NCI-H82 treated with DMSO at 0.1 percent for 48 hours (cell line): ENCODE data around the gene ZBTB7C.

ENCODE experiments used
- DNase-seq: peaks from one replicate; lab custom pipeline; 2025; ENCODE audit not compliant: unreplicated experiment; lab: John Stamatoyannopoulos, UW

ZBTB7C gene

DNA sequence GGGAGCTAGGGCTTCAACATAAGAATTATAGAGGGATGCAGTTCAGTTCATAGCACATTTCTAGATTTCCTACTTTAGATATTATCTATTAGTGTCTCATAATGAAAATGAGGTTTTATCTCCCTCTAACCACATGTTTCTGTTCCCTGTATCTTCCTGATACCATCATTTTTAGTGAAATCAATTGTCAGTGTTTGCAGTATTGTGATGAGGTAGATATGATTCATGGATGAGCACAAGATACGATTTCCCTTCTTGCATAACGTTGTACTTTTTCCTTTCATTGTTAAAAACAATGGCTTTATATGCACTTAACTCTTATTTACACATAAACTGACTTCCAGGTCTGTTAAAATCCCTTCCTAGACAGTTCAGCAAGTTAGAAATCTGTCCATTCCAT lies 211.4 kb downstream of the ZBTB7C start:
- no peak for DNase-seq

DNA sequence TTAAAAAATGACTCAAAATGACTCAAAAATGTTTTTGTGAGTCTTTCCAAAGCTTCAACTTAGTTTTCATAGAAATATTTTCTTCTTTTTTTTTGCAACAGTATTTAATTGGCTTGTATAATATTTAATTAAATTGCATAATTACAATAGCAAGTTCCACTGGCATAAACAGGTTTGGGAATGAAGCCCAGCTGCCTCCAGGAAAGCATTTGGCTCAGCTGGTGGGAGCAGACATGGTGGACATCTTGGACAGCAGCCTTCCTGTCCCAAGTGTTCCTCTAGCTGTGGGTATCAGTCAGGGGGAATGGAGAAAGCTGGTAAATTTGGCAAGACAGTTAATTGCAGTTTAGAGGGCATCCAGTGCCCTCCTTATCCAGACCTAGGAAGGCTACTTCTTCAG lies 213.4 kb downstream of the ZBTB7C start:
- DNase-seq = no peak

GRCh38 chr18:48194591-48195181 lies 214.5 kb downstream of the ZBTB7C start:
- DNase-seq = no peak

DNA sequence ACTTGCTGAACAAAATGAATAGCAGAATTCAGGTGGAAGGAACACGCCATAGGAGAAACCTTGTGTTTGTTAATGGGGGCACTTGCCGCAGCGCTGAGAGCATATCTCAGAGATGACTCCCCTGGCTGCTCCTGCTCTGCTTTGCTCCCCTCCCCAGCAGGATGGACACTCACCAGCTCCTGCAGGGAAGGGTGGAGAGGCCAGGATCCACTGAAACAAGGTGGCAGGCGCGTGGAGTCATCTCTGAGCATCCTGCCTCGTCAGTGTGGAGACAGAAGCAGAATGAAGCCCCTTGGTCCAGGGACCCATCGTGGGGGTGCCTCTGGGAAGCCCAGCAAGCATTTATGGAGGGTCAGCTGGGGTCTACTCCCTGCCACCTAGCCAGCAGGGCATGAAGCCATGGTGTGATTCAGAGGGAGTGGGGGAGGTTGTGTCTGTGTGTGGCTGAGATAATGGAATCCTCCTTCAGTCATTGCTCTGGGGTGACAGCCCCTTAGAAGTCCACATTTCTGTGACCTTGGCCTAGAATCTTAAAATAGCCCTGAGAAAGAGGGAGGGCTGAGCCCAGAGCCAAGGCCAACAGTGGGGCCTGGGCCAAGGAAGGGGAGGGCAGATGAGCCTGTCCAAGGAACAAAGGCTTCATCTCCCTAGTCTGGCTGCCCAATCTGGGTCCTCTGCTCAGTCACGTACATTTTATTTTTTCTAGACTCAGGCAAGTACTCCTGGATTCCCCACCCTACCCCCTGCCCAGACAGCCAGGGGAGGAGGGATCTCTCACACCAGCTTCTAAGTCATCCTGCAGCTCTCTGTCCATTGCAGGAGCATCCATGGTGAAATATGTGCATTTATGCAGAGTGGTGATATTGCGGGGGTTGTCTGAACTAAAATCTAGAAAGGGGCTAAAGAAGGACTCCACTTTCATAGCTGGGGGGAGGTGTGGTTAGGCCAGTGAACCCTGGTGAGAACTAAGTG lies 215.4 kb downstream of the ZBTB7C start:
- DNase-seq = no peak

DNA sequence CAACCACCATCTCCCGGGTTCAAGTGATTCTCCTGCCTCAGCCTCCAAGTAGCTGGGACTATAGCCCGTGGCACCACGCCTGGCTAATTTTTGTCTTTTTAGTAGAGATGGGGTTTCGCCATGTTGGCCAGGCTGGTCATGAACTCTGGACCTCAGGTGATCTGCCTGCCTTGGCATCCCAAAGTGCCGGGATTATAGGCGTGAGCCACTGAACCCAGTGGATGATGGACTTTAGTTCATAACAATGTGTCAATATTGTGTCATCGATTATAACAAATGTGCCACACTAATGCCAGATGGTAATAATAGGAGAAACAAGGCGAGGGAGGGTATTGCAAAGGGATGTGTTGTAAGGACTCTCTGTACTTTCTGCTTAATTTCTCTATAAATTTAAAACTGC lies 216.6 kb downstream of the ZBTB7C start:
- DNase-seq = no peak

- DNase-seq = no peak
These were observed 217.7 kb downstream of the ZBTB7C start for GRCh38 chr18:48191494-48191893.

DNA sequence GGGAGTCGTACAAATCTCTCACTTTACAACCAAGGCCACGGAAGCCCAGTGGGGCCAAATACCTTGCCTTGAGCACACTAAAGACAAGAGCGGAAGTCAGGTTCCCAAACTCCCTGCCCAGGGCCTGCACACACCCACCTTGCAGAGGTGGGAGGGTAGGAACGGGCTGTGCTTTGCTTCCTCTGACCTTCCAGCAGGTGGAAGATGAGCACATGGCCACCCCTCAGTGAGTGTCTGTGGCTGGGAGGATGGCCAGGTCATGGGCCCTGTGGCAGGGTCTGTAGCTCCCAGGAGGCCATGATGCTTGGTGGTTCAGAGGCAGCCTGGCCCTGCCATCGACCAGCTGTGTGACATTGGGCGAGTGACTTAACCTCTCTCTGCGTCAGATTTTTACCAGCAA lies 218.2 kb downstream of the ZBTB7C start:
- DNase-seq = no peak

DNA sequence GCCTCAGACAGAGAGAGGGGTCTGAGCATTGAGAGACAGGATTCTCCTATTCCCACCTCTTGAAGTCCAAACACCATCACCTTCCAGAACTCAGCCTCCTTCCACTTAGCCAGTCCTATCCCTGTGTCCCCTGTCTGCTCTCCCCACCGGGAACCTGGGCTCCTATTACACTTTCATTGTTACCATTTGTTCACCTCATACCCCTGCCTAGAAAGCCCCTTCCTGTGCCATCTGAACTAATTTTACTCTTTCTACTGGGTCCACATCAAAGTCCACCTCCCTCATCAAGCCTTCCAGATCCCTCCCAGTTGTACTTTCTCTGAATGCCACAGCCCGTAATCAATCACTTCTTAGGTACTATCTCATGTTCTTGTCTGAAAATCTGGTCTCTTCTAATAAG lies 220.6 kb downstream of the ZBTB7C start:
- no peak for DNase-seq

DNA sequence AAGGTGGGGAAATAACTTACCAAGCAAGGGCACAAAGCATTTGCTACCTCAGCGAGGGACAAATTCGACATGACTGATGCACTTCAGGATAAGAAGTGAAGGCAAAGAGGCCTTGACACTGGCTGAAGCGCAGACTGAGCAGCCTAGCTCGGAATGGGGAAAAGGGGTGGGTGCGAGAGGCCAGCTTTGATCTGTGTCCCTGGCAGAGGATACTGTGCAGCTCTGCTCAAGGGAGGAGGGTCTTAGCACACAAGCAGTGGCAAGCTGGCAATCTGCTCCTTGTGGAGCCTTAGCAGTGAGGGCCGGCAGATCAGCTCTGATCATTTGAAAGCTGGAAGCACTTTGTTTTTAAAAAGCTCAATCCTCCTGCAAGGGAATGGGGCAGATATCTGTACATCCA lies 222.3 kb downstream of the ZBTB7C start:
- no peak for DNase-seq

DNA sequence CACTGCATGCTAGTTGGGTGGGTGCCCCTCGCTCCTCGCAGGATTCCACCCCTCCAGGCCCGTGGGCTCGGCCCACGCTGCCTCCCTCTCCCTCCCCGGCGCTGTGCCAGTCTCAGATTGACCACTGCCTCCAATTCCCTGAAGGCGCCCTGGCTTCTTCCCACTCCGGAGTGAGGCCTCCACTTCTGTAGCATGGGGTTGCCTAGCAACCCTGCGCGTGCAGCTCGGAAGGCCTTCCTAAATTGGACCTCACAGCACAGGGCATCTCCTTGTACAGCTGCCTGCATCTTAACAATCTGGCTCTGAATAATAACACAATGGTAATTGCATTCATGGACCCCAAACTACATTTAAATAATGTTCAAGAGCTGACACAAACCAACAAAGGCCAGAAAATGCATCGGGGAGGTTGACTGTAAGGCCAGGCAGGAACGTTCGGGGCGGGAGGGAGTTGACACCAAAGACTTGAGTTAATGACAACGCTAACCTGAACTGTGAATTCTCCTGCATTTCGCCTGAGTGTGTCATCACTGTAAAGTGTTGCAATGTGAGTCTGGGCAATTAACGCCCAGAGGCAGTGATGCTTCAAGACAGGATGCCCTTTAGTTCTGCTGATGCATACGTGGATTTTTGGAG lies 222.9 kb downstream of the ZBTB7C start:
- DNase-seq = no peak

DNA sequence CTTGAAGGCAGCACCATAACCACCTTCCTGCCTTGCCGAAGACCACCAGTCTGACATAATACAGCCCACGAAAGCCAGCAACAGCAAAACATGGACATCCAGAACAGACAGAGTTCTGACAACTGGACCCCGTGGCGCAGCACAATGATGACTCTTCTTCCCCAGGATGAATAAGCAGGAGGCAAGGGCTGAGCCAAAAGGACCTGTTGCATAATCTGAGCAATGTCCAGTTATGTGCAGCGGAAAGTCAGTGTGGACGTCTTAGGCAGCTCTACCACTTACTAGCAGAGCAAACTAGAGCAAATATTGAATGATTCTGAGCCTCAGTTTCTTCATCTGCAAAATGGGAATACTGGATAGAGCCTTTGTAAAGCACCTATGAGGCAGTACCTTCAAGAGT lies 225.1 kb downstream of the ZBTB7C start:
- DNase-seq = no peak

GRCh38 chr18:48183613-48184012 lies 225.6 kb downstream of the ZBTB7C start:
- DNase-seq = no peak

GRCh38 chr18:48182779-48183178 lies 226.4 kb downstream of the ZBTB7C start:
- DNase-seq = no peak

GRCh38 chr18:48181857-48182256 lies 227.3 kb downstream of the ZBTB7C start:
- no peak for DNase-seq

GRCh38 chr18:48181087-48181823 lies 227.9 kb downstream of the ZBTB7C start:
- no peak for DNase-seq

- DNase-seq = no peak
These were observed 229.5 kb downstream of the ZBTB7C start for GRCh38 chr18:48179666-48180065.

DNA sequence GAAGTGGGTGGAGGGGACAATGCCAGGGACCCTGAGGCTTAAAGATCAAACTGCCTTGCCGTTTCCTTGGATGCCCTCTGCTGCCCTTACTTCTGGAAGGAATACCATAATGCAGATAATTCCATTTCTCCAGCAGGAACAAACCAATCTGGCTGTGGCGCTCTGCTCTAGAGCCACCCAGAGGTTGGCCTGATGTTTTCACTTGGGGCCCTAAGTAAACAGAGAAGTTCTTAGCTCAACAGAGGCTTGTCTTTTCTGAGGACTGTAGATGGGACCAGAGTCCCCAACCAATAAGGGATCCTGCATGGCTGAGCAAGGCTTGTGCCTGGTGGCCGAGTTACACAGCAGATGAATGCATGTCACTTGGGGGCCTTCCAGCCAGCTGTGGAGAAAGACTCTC lies 230.2 kb downstream of the ZBTB7C start:
- DNase-seq = no peak

GRCh38 chr18:48176909-48177308 lies 232.3 kb downstream of the ZBTB7C start:
- DNase-seq = no peak

DNA sequence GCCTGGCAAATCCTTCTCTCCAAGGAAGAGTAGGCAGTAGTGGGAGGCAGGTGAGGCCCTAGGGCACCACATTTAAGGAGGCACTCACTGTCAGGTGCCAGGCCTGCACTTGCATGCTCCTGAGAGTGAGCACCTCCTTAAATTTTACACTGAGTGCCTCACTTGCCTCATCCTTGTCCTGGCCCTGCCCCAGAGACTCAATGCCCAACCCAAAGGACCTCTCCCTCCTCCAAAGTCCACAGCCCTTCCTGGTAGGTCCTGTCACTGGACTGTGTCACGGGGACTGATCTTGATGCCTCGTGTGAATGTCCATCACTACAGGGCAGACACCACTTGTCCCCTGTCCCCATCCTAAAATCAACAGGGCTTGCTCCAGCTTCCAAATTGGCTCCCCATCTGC lies 235.6 kb downstream of the ZBTB7C start:
- no peak for DNase-seq

- no peak for DNase-seq
These were observed 236.8 kb downstream of the ZBTB7C start for GRCh38 chr18:48172226-48173006.
